GM12878 (cell line): Measurements from ENCODE around the gene ZNF507. TPM values are rescaled to one million over a fixed set of nuclear protein-coding genes. Genes with fewer than 3 reads are reported as not detected.
A peak's percentile ranks its signal among the peaks of the same experiment; 100 is the strongest.

Experiments
- ATAC-seq: fragments of 200-7000 bp; cut with Tn5 transposase; 3 replicates; pipeline ENCODE4 v1.9.1; 2020; ENCODE audit warnings: mild to moderate bottlenecking, moderate library complexity
- BruUV-seq: library from RNA; stranded (reverse); fragments of 400-500 nt; replicated peaks from 2 replicates; lab custom pipeline; 2021; lab: Mats Ljungman, UMichigan
- CTCF ChIA-PET: fragments of 300-600 bp; sonication (Branson Sonifier 250); formaldehyde crosslinking; extraction: SDS; loops from one replicate; lab custom pipeline; 2021; ENCODE audit warnings: inconsistent platforms; lab: Yijun Ruan, JAX
- POLR2A ChIA-PET: fragments of 350-600 bp; formaldehyde crosslinking; extraction: SDS; loops from one replicate; lab custom pipeline; 2021; ENCODE audit warnings: inconsistent platforms; lab: Charles Lee
- RAD21 ChIA-PET: fragments of 300-600 bp; sonication (Branson Sonifier 250); formaldehyde crosslinking; loops from one replicate; lab custom pipeline; 2023; ENCODE audit warnings: antibody characterized with exemption; ENCODE audit not compliant: unreplicated experiment; lab: Charles Lee
- SMC1A ChIA-PET: fragments of 300-600 bp; sonication (Branson Sonifier 250); formaldehyde crosslinking; loops from one replicate; lab custom pipeline; 2023; ENCODE audit not compliant: unreplicated experiment, uncharacterized antibody; lab: Charles Lee
- DNase-seq: peaks from one replicate; pipeline ENCODE4 v3.0.0-alpha.2; 2011; ENCODE audit warnings: low read depth, low spot score
- FAIRE-seq: peaks from 3 replicates; lab custom pipeline; 2011; peaks lifted over from hg19 to GRCh38; lab: Jason Lieb, UNC
- H2AFZ ChIP-seq: 2 replicates; pipeline ENCODE4 v1.6.0; 2011; ENCODE audit warnings: low read depth, low read length, control low read depth; ENCODE audit not compliant: control insufficient read depth
- H3K27ac ChIP-seq: 2 replicates; pipeline ENCODE4 v1.5.1; 2011; ENCODE audit warnings: control low read depth; ENCODE audit not compliant: control insufficient read depth, insufficient read depth
- H3K27me3 ChIP-seq, 2 experiments: replicated peaks in 1 of 2; 2 replicates each; pipeline versions ENCODE4 v1.6.0 to v1.6.1; 2011; ENCODE audit warnings: low read length in 1 of 2; ENCODE audit not compliant: control insufficient read depth in 2 of 2, insufficient read depth in 2 of 2
- H3K36me3 ChIP-seq, 2 experiments: 2 replicates each; pipeline ENCODE4 v1.5.1; 2011; ENCODE audit warnings: low read length in 1 of 2; ENCODE audit not compliant: control insufficient read depth in 2 of 2, insufficient read depth in 2 of 2
- H3K4me1 ChIP-seq: 2 replicates; pipeline ENCODE4 v1.6.1; 2011; ENCODE audit warnings: mild to moderate bottlenecking, low read length, moderate library complexity, mixed read lengths; ENCODE audit not compliant: control insufficient read depth, insufficient read depth
- H3K4me2 ChIP-seq: 2 replicates; pipeline ENCODE4 v1.6.0; 2011; ENCODE audit warnings: control low read depth; ENCODE audit not compliant: control insufficient read depth, insufficient read depth
- H3K4me3 ChIP-seq: fragments of 200-600 bp; sonication (generic); 2 replicates; pipeline ENCODE4 v1.5.1; 2016
- H3K79me2 ChIP-seq: 2 replicates; pipeline ENCODE4 v1.6.0; 2011; ENCODE audit warnings: low read length; ENCODE audit not compliant: control insufficient read depth, insufficient read depth
- H3K9ac ChIP-seq: 2 replicates; pipeline ENCODE4 v1.8.0; 2011; ENCODE audit warnings: low read length, control low read depth, mixed read lengths; ENCODE audit not compliant: control insufficient read depth, insufficient read depth
- H3K9me3 ChIP-seq: replicated peaks from 3 replicates; pipeline ENCODE4 v1.5.1; 2011; ENCODE audit warnings: mild to moderate bottlenecking, low read length; ENCODE audit not compliant: control insufficient read depth, insufficient read depth
- H4K20me1 ChIP-seq: 2 replicates; pipeline ENCODE4 v1.6.0; 2011; ENCODE audit not compliant: control insufficient read depth, insufficient read depth
- BCL3 ChIP-seq: IDR thresholded peaks from 2 replicates; pipeline ENCODE4 v1.6.1; 2011; ENCODE audit warnings: borderline replicate concordance, low read depth, mild to moderate bottlenecking, moderate library complexity, low read length; ENCODE audit not compliant: insufficient read depth, poor library complexity, severe bottlenecking
- ZBTB33 ChIP-seq: fragments of 450-650 bp; IDR thresholded peaks from 2 replicates; pipeline ENCODE4 v1.6.1; 2017; ENCODE audit warnings: mild to moderate bottlenecking
- WGBS: methylation state at CpG from one replicate; pipeline ENCODE4 v1.1.6; 2016; ENCODE audit warnings: low lambda C conversion rate; ENCODE audit not compliant: insufficient replicate concordance, insufficient coverage; ENCODE audit errors: missing lambda C conversion rate; 5-methylcytosine and 5-hydroxymethylcytosine counted together
- in situ Hi-C: fragments of 300-500 bp; cut with MboI; formaldehyde crosslinking; loops from 9 replicates; pipeline ENCODE4 v1.14.3; 2018; ENCODE audit warnings: mixed read lengths
- intact Hi-C: fragments of 100-400 bp; cut with micrococcal nuclease; formaldehyde crosslinking; loops from one replicate; pipeline ENCODE4 v1.14.2; 2022; ENCODE audit not compliant: unreplicated experiment
- polyA plus RNA-seq, 11 experiments: library from polyadenylated mRNA; depleted of rRNA in 4 of 11; unstranded in 6 of 11; stranded (reverse) in 5 of 11; fragments of >200 nt; fragmentation: Nextera tagmentation in 4 of 11; fragmentation: Illumina TruSeq in 1 of 11; extraction: Ambion mirVana in 4 of 11; extraction: Trizol in 1 of 11; gene quantifications; 1 replicate in 1 of 11; 2 replicates in 10 of 11; pipeline versions ENCODE4 v1.2.1 to v1.2.3, GENCODE V29; 2011 to 2016; ENCODE audit warnings: inconsistent platforms in 2 of 11, missing spikeins in 2 of 11, low read depth in 1 of 11
- total RNA-seq, 4 experiments: library from RNA; depleted of rRNA in 3 of 4; stranded (reverse); fragments of >200 nt in 3 of 4; fragmentation: Illumina TruSeq in 1 of 4; extraction: Trizol in 1 of 4; gene quantifications; 2 replicates each; pipeline versions ENCODE4 v1.2.1 to v1.2.3, GENCODE V29; 2013 to 2021

The ZNF507 gene
- total and polyA plus RNA-seq, 10 of the 15 experiments (the other 5 are each of a cell fraction or from before 2014, with no cell fraction given): 2.3 to 18.4 (median 10.1) TPM

- DNase-seq (no peak), FAIRE-seq (no peak), ATAC-seq (no peak)
- Histone ChIP-seq H3K27me3 (no peaks in the 10 kb centered on the region), H3K79me2 (no peaks in the 10 kb centered on the region), H4K20me1 (no peaks in the 10 kb centered on the region), H3K36me3 (no peaks in the 10 kb centered on the region), H3K4me3 (no peak overlapping the region), H3K4me2 (no peak overlapping the region), H2AFZ (no peak overlapping the region), H3K9ac (no peak overlapping the region), H3K4me1 (no peaks in the 10 kb centered on the region), H3K9me3 (no peaks in the 10 kb centered on the region), H3K27ac (no peak overlapping the region)
- TF ChIP-seq BCL3 (peak; percentile 26), ZBTB33 (no peak)
- BruUV-seq: no TSS peak
- 41% methylated on average over 5 of the region's 5 CpGs for WGBS
- POLR2A ChIA-PET: interaction anchor here (0.7 kb wide), 1 partner anchor 859 kb away, joined by 4 read pairs; no protein-coding TSS in a partner anchor
- in situ Hi-C loops (no loop called here), intact Hi-C loops (no loop called here)
- RAD21 ChIA-PET: no interaction called here
- CTCF ChIA-PET: no interaction called here
- SMC1A ChIA-PET: no interaction called here
Measured at GRCh38 chr19:32307591-32307990, 37.8 kb upstream of the ZNF507 start.
